Activated naive CD8-positive, alpha-beta T cell treated with anti-CD3 and anti-CD28 coated beads, Interleukin-2, amount 50 U/mL, for 24 hours (primary cell): ENCODE measurements around the gene AXDND1.

Experiments used
- ATAC-seq: fragments of 150-1000 bp; cut with Tn5 transposase; one replicate; pipeline ENCODE4 v1.10.0; 2021
- DNase-seq: peaks from one replicate; pipeline ENCODE4 v3.0.0; 2021
- H3K27ac Mint-ChIP-seq: one replicate; pipeline ENCODE4 v1.8.0; 2021; ENCODE audit warnings: mild to moderate bottlenecking, mixed read lengths
- H3K27me3 Mint-ChIP-seq: one replicate; pipeline ENCODE4 v1.8.0; 2021; ENCODE audit warnings: mixed read lengths
- H3K36me3 Mint-ChIP-seq: one replicate; pipeline ENCODE4 v1.8.0; 2021; ENCODE audit warnings: low read depth, mixed read lengths
- H3K4me1 Mint-ChIP-seq: one replicate; pipeline ENCODE4 v1.8.0; 2021; ENCODE audit warnings: mixed read lengths
- H3K4me3 Mint-ChIP-seq: one replicate; pipeline ENCODE4 v1.8.0; 2021; ENCODE audit warnings: mild to moderate bottlenecking, moderate library complexity, mixed read lengths
- H3K9me3 Mint-ChIP-seq: one replicate; pipeline ENCODE4 v1.8.0; 2021; ENCODE audit warnings: mixed read lengths

The AXDND1 gene

DNA sequence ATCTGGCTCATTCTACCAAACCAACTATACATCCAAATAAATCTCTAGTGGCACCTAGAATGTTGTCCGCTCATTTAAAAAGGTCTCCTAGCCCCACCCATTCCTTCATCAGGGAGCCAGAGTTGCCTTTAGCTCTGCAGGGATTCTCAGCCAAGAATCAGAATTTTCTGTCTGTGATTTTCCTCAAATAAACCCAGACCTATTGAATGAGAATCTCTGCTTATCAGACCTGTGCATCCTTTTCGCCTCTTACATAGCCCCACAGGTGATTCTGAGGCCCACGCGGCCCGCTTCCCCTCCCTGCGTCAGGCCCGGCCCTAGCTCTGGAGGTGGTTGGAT, 225.5 kb downstream of the AXDND1 start:
- ATAC-seq: no peak
- Mint-ChIP-seq H3K27me3 (peaks cover 44% of the 10 kb centered on the region), H3K27ac (no peak overlapping the region), H3K4me1 (no peaks in the 10 kb centered on the region), H3K36me3 (no peaks in the 10 kb centered on the region), H3K9me3 (no peaks in the 10 kb centered on the region), H3K4me3 (no peak overlapping the region)
- DNase-seq: no peak

DNA sequence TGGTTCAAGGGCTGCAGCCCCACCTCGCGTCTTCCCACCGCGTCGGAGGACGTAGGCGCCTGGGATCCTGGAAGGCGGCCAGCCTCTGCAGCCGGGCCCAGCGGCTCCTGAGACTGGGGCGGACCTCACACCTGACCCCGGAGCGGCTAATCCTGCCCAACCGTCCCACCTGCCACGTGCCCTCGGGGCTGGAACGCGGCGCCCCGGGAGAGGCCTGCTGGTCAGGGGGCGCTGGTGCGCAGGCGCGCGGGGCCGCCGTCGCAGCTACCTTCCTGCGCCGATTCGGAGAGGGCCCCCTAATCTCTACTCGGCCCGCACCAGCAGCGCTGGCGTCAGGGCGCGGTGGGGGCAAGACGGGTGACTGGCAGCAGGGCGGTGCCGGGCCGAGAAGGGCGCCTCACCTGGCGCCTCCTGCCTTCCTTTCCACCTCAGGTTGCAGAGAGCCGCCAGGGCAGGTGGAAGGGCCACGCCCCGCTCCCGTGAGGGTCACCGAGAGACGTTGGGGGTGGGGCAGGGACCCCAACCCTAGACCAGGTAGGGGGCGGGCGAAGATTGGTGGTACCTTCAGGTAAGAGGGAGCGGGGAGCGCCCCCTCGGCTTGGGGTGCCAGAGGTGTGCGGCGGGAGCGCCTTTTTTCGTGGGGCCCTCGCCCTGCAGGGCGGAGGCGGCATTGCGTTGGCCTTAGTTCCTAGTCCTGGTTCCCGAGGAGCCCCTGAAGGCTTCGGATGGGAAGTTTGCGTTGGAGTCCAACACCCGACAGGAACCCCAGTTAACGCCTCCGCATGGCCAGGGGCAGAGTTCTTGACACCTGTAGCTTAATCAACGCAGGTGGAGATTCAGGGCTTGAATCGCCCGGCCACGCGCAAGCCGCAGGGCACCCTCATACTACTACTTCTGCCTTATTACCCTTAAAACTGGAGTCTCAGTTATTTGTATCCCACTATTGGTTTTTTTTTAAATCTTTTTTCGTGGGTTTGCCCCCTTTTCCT, 226.1 kb downstream of the AXDND1 start, which contains the start of gene TDRD5:
TSS of gene TDRD5 (plus strand) at position 241 of the 989 bp plus-strand sequence. CDS start 784 bp downstream, outside the sequence.
- H3K9me3 Mint-ChIP-seq: no peaks in the 10 kb centered on the region
- peaks cover 45% of the 10 kb centered on the region for H3K27me3 Mint-ChIP-seq
- no peak for ATAC-seq
- no peak within 1 kb of the TSS for H3K4me3 Mint-ChIP-seq
- H3K36me3 Mint-ChIP-seq: no peaks in the 10 kb centered on the region
- no peaks in the 10 kb centered on the region for H3K4me1 Mint-ChIP-seq
- no peak within 1 kb of the TSS for H3K27ac Mint-ChIP-seq
- no peak for DNase-seq

DNA sequence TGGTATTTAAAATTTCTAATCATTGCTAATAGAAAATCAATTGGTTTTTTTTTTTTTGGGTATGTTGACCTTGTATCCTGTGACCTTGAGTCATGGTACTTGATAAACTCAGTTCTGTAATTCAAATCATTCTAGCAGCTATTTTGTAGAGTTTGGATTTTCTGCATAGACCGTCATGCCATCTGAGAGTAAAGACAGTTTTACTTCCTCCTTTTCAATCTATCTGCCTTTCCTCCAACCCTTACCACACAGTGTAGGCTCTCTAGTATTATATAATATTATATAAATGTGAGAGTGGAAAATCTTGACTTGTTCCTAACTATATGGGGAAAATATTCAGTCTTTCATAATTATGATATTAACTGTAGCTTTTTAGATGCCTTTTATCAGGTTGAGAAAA, 232.9 kb downstream of the AXDND1 start:
- Mint-ChIP-seq H3K9me3 (no peaks in the 10 kb centered on the region), H3K4me3 (no peak overlapping the region), H3K4me1 (no peaks in the 10 kb centered on the region), H3K27me3 (peaks cover 24% of the 10 kb centered on the region), H3K36me3 (no peaks in the 10 kb centered on the region), H3K27ac (no peak overlapping the region)
- ATAC-seq: no peak
- no peak for DNase-seq

DNA sequence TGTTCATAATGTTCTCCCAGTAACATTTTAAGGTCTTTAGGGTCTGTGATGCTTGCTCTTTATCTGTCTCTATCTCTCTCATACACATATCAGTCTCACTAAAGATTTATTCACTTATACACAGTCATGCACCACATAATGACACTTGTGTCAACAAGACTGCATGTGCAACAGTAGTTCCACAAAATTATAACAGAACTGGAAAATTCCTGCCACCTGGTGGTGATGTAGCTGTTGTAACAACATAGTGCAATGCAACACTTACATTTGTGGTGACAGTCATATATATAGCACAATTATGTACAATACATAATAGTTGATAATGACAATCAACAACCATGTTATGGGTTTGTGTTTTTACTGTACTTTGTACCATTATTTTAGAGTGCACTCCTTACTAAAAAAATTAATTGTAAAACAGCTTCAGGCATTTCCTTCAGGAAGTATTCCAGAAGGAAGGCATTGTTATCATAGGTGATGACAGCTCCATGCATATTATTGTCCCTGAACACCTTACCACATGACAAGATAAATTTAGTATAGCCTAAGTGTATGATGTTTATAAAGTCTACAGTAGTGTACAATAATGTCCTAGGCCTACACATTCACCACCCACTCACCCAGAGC, 234.0 kb downstream of the AXDND1 start:
- Mint-ChIP-seq H3K9me3 (peaks cover 3% of the 10 kb centered on the region), H3K4me1 (no peaks in the 10 kb centered on the region)

DNA sequence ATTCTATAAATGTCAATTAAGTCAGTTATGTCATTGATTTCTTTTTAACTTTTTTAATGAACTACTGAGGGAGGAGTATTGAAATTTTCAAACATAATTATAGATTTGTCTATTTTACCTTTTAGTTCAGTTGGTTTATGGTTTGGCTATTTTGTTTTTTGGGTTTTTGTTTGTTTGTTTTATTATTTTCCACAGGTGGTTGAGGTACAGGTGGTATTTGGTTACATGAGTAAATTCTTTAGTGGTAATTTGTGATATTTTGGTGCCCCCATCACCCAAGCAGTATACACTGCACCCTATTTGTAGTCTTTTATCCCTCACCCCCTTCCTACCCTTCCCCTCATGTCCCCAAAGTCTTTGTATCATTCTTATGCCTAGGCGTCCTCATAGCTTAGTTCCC, 235.3 kb downstream of the AXDND1 start:
- Mint-ChIP-seq H3K27ac (no peak overlapping the region), H3K27me3 (peaks cover 20% of the 10 kb centered on the region), H3K4me3 (no peak overlapping the region), H3K9me3 (peaks cover 3% of the 10 kb centered on the region), H3K4me1 (no peaks in the 10 kb centered on the region), H3K36me3 (no peaks in the 10 kb centered on the region)
- DNase-seq: no peak
- no peak for ATAC-seq

More for the DNA sequence above, 234.0 kb downstream of the AXDND1 start:
- ATAC-seq: no peak
- Mint-ChIP-seq H3K27ac (no peak overlapping the region), H3K27me3 (peaks cover 20% of the 10 kb centered on the region), H3K36me3 (no peaks in the 10 kb centered on the region), H3K4me3 (no peak overlapping the region)
- DNase-seq: no peak
